Sigmoid colon (tissue), 4 donors: ENCODE results near the gene MIEF1.

ENCODE experiments used
- CTCF ChIP-seq, 4 experiments: fragments of 450-650 bp in 3 of 4; fragments of 200-600 bp in 1 of 4; IDR thresholded peaks; one replicate each; pipeline ENCODE4 v1.5.1; 2016 to 2019; ENCODE audit warnings: antibody characterized with exemption in 4 of 4, mild to moderate bottlenecking in 3 of 4, moderate library complexity in 2 of 4
- POLR2A ChIP-seq, 2 donors: fragments of 450-650 bp; IDR thresholded peaks; one replicate each; pipeline ENCODE4 v1.6.1; 2016; ENCODE audit warnings: antibody characterized with exemption in 2 of 2, mild to moderate bottlenecking in 2 of 2, moderate library complexity in 2 of 2
- POLR2AphosphoS5 ChIP-seq, 4 donors: sonication (generic); formaldehyde crosslinking; IDR thresholded peaks; one replicate each; pipeline ENCODE4 v1.6.1; 2017; ENCODE audit warnings: antibody characterized with exemption in 4 of 4

DNA sequence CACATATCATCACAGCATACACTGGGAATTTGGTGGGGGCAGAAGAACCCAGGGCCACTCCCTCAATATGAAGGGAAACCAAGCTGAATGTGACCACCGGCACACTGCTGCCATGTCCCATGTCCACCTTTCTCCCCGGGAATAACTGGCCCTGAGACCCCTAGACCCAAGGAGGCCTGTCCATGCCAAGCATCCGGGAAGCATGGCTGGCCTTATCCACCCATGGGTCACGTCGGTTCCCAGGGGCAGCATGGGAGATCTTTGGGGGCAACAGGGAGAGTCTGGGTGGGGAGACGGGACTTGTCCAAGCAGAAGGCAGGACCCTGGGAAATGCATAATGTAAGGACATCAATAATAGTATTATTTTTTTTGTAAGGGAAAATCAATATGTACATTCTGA is 10.4 kb upstream of the MIEF1 start:
- TF ChIP-seq CTCF (IDR thresholded peaks at IDR 0.05): no peak
- TF ChIP-seq POLR2A (IDR thresholded peaks at IDR 0.05): no peak
- TF ChIP-seq POLR2AphosphoS5 (IDR thresholded peaks at IDR 0.05): no peak
